IPS-NIHi7 (cell line): Measurements from ENCODE around the gene FILIP1L.
A peak's percentile ranks its signal among the peaks of the same experiment; 100 is the strongest.

ENCODE experiments used
- DNase-seq: peaks from one replicate; pipeline ENCODE4 v3.0.0; 2012; ENCODE audit warnings: mixed read lengths; ENCODE audit errors: extremely low spot score

The FILIP1L gene

DNA sequence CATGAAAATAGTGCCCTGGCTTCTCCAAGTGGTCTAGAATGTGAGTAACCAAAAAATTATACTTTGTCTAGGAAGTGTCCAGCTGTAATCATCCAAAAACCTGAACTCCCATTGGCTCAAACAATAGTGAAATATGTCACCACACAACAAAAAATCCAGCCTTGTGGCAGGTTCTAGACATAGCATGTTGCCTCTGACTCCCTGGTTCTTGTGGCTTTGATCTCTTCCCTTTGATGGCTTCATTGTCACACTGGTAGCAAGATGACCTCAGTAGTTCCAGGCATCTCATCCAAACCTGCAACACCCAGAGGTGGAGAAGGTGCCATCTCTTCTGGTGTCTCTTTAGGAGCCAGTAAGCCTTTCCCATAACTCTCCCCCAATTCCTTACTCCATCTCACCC is 222.0 kb downstream of the FILIP1L start:
- no peak for DNase-seq

DNA sequence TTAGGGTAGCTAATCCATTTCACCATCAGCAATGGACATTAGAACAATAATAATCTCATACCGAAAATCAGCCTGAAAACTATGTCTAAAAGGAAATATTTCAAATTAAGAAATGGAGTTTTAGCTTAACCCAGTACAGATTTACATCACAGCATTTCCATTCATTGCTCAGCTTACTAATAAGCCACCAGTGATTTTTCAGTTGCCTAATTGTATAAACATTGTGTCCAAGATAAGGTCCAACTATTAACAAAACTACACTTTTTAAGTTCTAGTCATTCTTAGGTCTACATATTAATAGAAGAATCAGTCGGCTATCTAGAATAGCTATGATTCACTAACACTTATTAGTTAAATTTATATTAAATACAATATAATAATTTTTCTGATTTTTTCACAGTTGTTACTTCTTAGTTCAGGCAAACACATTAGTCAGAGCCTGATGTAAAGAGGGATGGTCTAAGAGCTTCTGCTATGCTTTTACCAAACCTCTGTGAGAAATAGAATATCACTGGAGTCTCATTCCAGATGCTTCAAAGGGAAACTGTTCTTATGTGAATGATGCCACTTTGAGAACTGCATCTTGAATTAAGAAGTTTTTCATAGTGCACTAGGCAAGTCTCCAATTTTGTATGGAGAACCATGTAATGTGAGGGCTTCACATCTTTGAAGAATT is 222.6 kb downstream of the FILIP1L start:
- DNase-seq = no peak

DNA sequence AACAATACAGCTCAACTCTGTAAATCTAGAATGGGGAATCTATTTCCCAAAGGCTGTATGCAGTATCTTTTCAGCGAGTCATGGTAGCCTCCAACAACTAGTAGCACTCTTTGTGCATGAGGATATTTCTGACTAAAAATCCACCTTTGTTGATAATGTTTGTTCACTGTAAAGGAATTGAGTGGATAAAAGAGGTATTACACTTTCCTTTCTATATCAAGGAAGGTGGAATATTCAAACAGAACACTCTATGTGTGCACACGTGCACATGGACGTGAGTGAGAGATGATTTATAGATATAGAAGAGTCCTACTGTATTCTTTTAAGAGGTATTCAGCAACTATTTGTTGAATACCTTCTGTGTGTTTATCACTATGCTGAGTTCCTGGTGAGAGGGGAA is 228.4 kb downstream of the FILIP1L start:
- DNase-seq = no peak

DNA sequence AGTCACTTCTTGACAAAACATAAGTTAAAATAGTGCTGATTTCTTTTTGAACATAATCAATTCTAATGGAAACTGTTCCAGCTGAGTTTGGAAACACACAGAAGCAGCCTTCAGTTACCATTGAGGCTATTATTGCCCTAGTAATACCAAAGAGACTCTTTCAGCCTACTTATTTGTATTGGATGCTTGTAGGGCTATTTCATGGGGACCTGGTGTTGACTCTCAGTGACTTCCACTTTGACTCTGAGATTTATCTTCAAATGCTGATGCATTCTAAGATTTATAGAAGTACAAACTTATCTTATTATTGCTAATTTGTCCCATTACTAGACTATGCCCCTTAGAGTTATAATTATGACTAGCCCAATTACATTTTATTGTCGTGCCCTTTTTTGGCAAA is 229.2 kb downstream of the FILIP1L start:
- no peak for DNase-seq

DNA sequence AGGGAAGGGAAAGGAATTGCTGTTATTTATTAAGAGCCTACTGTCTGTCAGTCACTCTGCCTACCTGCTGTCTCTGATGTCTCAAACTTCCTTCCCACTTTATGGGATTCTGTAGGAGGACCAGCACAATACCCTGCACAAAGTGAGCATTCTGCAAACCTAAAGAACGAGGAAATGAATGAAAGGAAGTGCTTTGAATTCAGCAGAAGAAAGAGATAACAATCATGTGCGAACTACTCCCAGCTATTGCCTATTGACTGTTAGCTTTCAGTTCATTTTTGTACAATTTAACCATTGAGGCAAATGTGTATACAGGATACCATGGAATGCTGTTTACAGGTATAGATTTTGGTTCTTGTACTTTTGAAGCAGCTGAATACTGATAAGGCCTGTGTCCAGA is 229.8 kb downstream of the FILIP1L start:
- no peak for DNase-seq

DNA sequence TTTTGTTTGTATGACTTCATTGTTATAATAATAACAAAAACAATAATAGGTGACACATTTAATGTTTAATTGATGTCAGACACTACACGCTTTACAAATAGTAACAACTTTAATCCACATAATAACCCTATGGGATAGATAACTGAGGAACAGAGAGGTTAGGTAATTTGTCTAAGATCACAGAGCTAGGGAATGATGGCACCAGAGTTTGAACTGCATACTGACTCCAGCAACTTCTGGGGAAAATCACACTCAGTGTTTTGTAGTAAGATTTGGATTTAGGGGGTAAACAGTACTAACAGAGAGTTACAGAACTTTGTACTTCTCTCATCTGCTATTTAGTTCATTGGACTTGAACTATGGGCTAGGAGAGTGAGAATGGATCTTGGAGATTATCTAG is 230.6 kb downstream of the FILIP1L start:
- no peak for DNase-seq

DNA sequence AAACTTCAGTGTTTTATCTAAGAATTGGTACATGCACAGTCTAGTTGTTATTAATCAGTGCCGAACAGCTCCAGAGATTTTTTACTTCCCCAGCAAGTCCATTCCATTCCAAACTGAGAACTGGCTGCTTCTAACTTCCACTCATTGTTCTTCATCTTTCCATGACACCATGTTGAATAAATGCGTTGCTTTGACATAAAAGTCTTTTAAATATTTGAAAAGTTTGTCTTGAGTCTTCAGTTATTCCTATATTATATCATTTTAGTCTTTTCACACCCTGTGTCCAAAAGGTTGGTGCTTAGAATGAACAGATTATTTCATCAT is 231.2 kb downstream of the FILIP1L start:
- DNase-seq = no peak

DNA sequence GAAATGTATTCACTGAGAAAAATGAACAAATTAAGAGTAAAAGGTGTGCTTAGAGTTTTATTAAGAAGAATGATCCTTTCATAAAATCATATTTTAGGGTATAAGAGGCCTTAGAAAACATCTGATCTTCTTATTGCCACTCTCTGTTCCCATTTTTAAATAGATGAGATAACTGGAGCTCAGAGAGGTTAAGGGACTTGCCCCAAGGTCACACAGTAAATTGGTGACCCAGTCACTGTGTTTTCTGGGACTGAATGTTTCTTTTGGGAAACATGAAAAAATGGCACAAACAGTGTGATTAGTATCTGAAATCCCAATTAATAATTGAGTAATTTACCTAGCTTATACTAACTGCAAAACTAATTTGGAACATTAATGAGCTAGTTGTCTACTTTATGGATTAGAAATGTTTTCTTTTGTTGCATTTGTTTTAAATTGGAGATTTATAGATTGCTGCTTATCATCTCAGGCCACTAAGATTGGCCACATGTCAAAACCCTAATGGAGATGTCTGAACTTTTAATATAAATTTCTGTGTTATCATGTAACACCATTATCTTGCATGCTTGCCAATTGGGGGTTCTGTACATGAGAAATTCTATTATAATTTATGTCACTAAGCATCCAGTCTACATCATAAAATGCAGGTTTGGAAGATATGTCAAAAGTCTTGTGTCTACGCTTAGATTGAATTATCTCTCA is 231.7 kb downstream of the FILIP1L start:
- DNase-seq = no peak

DNA sequence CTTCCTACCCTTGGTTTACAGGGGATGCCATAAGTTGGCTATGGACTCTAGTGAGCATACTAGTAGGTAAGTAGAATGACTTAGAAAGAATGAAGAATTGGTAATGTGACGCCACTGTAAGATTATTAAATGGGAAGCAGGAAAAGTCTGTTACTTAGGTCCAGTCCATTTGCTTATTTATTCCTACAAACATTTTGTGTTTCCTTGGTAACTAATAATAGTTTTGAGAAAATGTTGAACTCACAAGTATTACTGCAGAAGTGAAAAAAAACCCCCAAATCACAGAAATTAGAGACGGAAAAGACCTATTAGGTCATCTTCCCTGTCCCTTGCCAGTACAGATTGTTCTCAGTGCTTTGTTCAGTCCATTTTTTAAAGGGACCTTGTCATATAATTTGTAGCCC is 233.2 kb downstream of the FILIP1L start:
- DNase-seq = no peak

DNA sequence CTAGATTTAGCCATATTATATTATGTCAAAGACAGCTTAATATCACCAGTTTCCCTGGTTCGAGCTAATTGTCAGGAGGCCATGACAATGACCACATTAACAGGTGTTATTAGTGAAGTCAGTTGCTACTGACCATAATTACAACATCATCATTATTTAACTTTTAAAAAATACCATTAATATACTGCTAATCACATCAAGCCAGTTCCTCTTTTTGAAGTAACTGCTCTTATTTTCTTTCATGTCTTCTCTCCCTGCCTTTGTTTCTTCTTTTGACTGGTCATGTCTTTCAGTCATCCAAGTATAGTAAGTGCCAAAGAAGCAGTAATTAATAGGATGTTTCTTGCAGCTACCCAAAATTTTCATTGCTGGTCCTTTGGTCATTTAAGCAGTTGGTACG is 235.0 kb downstream of the FILIP1L start:
- no peak for DNase-seq

DNA sequence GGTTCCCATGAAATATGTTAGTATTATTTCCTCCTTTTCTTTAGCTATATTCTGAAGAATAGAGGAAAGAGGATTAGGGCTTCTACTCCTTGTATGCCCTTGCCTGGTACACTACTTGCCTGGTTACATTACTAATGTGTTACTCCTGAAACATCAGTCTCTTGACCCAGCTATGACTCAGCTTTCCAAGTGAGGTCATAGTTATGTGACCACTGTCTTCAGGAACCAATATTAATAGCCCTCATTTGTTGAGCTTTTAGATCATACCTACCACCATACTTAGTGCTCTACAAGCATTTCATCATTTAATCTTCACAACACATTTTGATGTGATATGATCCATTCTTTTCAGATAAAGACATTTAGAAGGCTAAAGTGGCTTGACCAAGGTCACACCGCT is 236.3 kb downstream of the FILIP1L start:
- no peak for DNase-seq

DNA sequence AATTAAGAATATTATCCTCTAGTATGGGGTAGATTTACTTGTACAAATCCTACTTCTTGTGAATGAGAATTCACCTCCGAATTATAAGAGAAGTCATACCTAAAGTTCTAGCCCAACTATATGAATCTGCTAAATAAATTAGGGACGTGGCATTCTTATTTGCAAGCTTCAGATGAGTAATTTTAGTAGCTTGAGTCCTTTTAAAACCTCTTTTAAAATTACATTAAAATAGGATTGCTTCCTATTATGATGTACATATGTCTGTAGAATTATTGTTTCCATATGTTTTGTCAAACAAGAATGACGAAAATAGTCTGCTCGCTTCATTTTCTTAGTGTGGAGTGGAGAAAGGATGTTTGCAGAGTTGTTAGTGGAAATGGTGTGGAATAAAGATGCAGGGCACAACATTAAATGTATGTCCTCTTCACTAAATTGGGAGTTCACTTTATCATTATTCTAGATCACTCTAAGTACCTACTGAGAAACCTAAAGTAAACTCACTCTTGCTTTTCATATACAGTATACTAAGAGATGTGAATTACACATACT is 237.2 kb downstream of the FILIP1L start:
- no peak for DNase-seq

DNA sequence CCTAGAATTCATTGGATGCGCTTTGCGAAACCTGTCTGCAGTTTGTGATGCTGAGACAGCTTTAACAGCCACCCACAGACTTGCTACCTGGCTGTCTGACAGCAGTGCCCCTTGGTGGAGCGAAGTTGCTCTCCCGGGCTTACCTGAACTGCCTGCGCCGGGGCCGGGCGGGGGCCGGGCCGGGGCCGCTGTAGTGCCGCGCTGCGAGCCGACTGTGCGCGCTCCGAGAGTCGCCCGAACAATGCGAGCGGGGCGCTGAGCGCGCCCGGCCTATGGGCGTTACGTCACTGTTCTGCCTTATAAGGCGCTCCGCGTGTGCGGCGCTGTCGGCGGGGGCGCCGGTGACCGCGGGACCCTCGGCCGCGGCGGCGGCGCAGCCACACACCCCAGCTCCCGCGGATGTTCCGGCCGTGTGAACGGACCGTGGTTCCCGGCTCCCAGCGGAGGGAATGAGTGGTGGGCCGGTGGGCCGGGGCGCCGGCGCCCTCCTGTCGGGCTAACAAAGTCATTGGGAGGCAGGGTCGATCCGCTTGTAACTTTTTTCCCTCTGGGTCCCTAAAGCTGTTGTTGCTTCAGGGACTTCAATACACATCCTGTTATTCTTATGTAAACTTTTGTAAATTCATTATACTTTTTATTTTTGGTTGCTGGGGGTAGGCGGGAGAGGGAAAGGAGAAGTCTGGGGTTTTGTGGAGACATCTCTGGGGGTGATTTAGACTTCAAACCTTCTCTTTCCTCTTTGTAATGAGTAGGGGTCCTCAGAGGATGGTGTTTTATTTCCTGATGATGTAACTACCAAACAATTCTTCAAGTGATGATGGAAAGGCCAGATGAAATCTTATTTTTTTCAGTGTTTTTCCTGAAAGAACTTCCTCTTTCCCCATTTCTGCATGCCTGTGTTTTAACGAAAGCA is 238.1 kb downstream of the FILIP1L start:
- peak; percentile 89 for DNase-seq

DNA sequence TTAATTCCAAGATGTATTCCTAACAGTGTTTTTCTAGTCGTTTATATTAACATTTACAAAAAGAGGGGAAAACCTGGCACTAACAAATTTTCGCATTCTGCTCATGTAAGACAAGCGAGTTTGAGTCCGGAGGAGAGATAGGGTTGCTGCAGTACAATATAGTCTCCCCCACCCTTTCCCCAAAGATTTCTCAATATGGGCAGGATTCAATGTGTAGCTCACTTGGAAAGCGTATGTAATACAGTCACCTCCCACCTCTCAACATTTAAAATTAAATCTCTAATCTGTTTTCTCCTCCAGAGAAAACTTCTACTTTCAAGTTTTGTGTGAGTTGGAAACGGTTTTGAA is 238.7 kb downstream of the FILIP1L start:
- DNase-seq = no peak

DNA sequence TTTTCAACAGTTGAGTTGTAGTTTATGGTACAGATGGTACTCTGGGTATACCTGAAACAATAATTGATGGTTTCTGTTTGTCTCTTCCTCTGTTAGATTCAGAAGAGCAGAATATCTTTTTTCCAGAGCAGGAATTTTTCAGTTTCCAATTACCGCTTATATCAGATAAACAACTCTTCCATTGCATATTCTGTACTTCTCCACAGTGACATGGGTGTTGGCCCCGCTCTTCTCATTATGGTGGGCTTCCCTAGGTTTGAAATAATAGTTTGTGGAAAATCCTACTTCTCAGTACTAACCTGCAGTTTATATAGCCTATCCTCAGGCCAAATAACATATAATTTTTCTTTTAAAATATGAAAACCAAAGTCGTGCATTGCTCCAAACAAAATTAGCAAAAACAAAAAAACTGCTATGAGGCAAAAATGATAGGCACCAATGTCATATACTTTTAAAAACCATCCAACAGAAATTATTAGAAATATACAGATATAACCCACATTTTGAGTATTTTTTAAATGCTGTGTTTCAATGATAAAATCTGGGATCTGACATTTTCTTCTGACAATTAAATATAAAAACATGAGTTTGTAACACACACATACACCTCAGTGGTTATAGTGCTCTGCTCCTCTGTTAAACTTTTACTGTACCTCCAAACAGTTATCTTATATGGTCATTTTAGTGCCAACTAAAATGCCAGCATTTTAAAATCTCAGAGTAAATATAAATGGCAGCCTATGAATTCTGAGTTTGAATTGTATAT is 239.9 kb downstream of the FILIP1L start:
- no peak for DNase-seq

DNA sequence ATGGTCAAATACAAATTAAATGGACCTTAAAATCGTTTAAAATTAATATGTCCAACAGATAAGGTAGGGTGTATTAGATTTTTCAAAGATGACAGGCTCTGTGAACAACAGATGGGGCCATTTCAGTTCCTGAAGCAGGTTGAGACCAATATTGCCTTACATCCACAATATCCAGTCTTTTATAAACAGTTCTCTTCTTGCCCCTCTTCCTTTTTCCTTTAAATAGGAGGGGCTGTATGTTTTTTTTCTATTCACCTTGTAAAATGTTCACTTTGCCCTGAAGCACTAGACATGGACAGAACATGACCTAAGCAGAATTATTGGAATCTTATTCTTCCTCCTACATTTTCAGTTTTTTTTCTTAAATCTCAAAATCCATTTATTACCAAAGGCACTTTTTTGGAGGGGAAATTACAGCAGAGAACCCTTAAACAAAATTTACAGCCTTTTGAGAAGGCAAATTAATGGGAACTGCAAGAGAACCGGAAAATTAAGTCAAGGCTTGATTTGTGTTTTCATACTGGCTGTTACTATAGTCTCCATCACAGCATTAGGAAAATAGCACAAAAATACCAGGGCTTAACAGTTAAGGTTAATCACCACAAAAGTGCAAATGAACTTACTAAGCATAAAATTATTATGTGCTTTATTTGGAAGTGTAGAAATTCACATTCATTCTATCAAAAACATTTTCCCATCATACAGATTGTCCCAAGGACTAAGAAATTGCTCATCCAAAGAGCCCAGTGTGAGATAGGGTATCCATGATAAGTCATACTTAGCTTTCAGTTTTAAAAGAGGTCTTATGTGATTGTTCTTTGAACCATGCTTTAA is 240.8 kb downstream of the FILIP1L start:
- DNase-seq = no peak

DNA sequence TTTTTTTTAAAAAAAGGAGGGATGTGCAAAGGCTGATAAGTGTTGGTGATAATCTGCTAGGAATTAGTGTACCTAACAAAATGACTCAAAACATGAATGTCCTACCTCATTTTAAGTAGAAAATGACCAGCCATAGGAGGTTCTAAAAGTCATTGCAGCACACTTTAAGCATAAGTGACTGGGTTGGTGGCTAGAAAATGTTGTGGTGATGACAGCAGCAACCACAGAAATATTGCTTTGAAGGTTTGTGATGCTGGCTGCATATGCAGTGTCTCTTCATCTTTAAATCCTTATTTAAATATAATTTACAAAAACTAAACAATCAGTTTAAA is 241.4 kb downstream of the FILIP1L start:
- no peak for DNase-seq

DNA sequence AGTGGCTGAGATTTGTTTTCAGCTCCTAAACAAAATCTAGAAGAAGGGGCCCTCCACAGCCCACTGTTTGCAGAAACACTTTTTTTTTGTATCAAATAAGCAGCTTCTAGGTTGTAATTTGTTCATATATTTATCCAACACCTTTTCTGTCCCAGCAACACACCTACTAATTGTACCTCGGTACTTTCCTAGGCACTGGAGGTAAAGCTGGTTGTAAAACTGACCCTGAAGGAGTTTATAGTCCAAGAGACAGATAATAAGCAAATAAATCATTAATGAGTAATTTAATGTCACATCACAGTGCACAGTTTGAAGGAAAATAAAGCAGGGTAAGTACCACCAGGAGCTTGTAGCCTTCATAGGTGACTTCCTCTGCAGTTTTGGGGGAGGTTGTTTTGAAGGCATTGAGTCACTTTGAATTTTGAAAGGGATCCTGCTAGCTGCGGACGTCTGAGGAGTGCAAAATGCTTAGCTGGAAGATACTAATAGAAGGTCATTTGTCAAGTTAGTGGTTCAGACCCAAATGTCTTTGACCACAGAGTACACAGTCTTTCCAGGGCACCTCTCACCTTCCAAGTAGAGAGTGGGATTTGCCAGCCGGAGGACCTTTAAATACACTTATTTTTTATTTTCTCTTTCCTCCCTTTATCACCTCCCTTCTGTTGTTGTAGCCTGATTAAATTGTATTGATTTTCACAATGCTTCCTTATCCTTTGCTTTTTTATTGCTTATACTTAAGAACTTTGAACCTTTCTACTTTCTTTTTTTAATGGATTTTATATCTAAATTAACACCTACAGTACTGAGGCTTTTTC is 242.9 kb downstream of the FILIP1L start:
- DNase-seq = no peak

DNA sequence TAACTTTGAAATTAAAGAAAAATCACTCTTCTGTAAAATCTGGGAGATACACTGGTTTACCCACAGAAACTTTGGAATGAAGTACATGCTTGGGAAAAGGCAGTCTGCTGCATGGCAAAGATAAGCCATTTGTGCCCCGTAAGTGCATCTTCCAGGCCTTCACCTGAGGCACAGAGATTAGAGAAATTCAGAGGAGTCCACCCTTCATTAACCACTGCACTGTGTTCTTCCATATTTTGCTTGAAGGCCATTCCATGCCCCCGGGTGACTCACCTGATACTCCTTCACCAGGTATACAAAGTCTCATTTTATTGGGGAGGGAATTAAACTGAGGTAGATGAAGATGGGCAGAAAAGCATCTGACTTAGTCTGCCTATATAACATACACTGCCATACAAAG is 243.6 kb downstream of the FILIP1L start:
- no peak for DNase-seq

DNA sequence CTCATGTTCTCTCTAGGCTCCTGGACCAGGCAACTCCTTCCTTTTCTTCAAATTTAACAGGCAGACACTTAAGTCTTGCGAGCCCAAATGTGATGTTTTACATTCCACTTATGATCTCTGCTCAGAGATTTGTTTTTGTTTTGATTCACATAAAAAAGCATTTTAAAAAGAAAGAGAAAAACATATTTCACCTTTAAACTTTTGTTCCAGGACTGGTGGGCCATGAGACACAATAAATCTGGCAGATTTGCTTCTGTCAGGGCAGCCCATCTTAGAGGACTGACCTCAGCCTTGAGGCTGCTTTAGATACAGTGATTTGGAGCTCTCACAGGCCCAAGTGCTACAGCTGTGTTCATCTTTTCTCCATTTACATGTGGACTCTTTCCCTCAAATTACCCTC is 244.7 kb downstream of the FILIP1L start:
- no peak for DNase-seq
